HG03139 (cell line): ENCODE data around the gene OR10G7.
"Not testable (repeated sequence)": the region's sequence is repeated elsewhere in the genome, so short reads cannot be mapped to it uniquely, and the experiment has no call there.

Experiments
- ATAC-seq: cut with Tn5 transposase; IDR thresholded peaks from one replicate; pipeline ENCODE4 v1.9.1; 2021; ENCODE audit not compliant: unreplicated experiment

Gene OR10G7

DNA sequence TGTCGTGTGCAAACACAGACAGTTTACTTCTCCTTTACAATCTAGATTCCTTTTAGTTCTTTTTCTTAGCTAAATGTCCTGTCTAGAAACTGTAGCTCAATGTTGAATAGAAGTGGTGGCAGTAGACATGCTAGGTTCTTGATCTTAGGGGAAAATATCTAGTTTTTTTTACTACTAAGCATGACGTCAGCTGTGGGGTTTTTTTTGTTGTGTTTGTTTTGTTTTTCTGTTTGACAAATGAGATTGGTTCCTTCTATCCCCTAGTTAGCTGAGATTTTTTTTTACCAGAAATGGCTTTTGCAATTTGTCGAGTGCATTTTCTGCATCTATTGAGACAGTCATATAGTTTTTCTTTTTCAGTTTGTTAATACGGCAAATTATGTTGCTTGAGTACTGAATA is 2.3 kb upstream of the OR10G7 start:
- no peak for ATAC-seq

DNA sequence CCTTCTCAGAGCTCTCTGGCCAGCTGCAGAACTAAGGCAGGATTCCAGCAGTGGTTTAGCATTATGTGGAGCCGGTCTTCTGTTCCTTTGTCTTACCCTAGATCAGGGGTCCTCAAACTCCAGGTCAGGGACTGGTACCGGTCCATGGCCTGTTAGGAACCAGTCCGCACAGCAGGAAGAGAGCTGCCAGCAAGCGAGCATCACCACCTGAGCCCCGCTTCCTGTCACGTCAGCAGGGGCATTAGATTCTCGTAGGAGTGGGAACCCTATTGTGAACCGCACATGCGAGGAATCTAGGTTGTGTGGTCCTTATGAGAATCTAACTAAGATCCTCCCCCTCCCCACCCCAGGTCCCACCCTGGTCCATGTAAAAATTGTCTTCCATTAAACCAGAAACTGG is 1.6 kb downstream of the OR10G7 start:
- ATAC-seq, result no peak

DNA sequence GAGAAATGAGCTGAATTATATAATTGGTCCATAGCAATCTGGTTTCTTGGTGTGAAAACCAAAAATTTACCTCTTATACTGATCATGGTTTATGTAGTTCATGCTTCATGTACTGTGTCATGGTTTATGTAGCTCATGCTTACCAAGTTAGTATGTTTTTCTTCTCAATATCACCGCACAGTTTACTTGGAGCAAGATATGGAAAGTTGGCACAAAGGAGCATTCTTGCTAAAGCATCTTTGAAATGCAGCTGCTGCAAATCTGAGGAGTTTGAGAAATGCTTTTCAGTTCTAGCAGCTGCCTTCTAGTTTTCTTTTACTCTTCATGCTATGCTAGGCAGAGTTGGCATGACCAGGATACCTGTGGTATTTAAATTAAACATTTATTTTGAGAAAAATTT is 4.5 kb downstream of the OR10G7 start:
- no peak for ATAC-seq

DNA sequence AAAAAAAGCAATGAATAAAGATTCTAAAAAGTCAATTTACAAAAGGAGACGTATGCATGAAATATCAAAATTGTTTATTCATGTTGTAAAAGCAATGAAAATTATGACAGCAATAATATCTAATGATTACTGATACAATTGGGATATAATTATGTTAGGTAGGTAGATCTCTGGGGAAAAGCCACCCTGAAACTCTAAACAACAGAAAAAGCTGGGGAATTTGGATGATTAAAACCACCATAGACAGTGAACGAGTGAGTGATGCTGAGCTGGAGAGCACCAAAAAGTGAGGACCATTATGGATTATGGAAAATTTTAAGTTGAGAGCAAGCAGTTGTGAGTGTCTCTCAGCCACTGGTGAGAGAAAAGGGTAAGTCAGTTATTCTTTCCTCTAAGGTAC is 14.6 kb downstream of the OR10G7 start, which contains the start of gene OR10G8:
TSS of gene OR10G8 (plus strand) at position 301 of the 400 bp plus-strand sequence. CDS start 2,825 bp downstream, outside the sequence.
- ATAC-seq, result no peak

- ATAC-seq, result not testable (repeated sequence)
Observed at GRCh38 chr11:124015837-124016236, 25.3 kb downstream of the OR10G7 start.

DNA sequence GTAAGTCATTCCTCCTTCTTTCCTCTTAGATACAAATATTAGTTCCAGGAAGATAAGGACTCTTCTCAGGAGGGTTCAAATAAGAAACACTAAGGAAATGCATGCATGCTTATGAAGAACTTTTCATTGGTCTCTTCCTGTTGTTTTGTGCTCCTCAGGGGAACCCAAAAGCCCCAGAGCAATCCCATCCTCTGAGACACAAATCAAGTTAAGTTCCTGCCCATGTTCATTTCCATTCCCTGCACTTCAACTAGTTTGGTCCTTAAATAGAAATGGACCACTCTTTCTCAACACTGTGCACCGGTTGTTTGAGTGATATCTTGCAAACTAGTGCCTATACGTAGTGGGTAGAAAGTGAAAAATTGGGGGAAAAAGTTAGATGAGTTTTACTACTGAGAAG is 28.4 kb downstream of the OR10G7 start, which contains the start of gene OR10G4:
TSS of gene OR10G4 (plus strand) at position 301 of the 400 bp plus-strand sequence. CDS start 2,578 bp downstream, outside the sequence.
- ATAC-seq, result no peak

GRCh38 chr11:123995119-123995518 is 46.0 kb downstream of the OR10G7 start, which contains the start of gene OR10G6:
Gene OR10G6 (minus strand): TSS chr11:123995161. CDS start chr11:123995161, 0 bp downstream.
- ATAC-seq, result no peak
